Measurements from ENCODE around the gene FAM168A.

The FAM168A gene

GRCh38 chr11:73384872-73385689 lies 212.8 kb downstream of the FAM168A start:
- DNase-seq = no peak

GRCh38 chr11:73384531-73384871 lies 213.4 kb downstream of the FAM168A start:
- no peak for DNase-seq

GRCh38 chr11:73384125-73384441 lies 213.8 kb downstream of the FAM168A start:
- DNase-seq = no peak

GRCh38 chr11:73383249-73384124 lies 214.4 kb downstream of the FAM168A start:
- DNase-seq = no peak

GRCh38 chr11:73382747-73383146 lies 215.2 kb downstream of the FAM168A start:
- DNase-seq = no peak

- DNase-seq = no peak
Observed at GRCh38 chr11:73382183-73382582, 215.7 kb downstream of the FAM168A start.

- no peak for DNase-seq
Observed at GRCh38 chr11:73381589-73381988, 216.3 kb downstream of the FAM168A start.

- no peak for DNase-seq
Observed at GRCh38 chr11:73380897-73381410, 217.0 kb downstream of the FAM168A start.

GRCh38 chr11:73380331-73380730 lies 217.6 kb downstream of the FAM168A start:
- DNase-seq = no peak

GRCh38 chr11:73379189-73379880 lies 218.6 kb downstream of the FAM168A start:
- no peak for DNase-seq

GRCh38 chr11:73376803-73377629 lies 220.9 kb downstream of the FAM168A start:
- peak; percentile 82 for DNase-seq

- peak; percentile 99 for DNase-seq
Observed at GRCh38 chr11:73376160-73376802, 221.6 kb downstream of the FAM168A start, which contains the start of gene RELT. Gene RELT (plus strand): TSS chr11:73376399. CDS start chr11:73389137, 12,738 bp downstream.

- DNase-seq = no peak
Observed at GRCh38 chr11:73375830-73376159, 222.1 kb downstream of the FAM168A start.

- no peak for DNase-seq
Observed at GRCh38 chr11:73374151-73374550, 223.8 kb downstream of the FAM168A start.

- DNase-seq = no peak
Observed at GRCh38 chr11:73372375-73372993, 225.4 kb downstream of the FAM168A start.

- DNase-seq = peak; percentile 60
Observed at GRCh38 chr11:73367482-73368024, 230.4 kb downstream of the FAM168A start.

- no peak for DNase-seq
Observed at GRCh38 chr11:73366953-73367352, 231.0 kb downstream of the FAM168A start.

GRCh38 chr11:73366265-73366610 lies 231.7 kb downstream of the FAM168A start:
- no peak for DNase-seq

- no peak for DNase-seq
Observed at GRCh38 chr11:73365352-73366264, 232.3 kb downstream of the FAM168A start.

GRCh38 chr11:73363147-73363546 lies 234.8 kb downstream of the FAM168A start:
- DNase-seq = no peak

Data from activated CD8-positive, alpha-beta memory T cell treated with anti-CD3 and anti-CD28 coated beads, Interleukin-2, amount 50 U/mL, for 48 hours (primary cell).